ENCODE data around the gene CARM1. TPM values are rescaled to one million over a fixed set of nuclear protein-coding genes. Genes with fewer than 3 reads are reported as not detected.

Gene CARM1
- total RNA-seq, 4 donors from 2014 or later: 12.2 to 14.8 (median 13.1) TPM

DNA sequence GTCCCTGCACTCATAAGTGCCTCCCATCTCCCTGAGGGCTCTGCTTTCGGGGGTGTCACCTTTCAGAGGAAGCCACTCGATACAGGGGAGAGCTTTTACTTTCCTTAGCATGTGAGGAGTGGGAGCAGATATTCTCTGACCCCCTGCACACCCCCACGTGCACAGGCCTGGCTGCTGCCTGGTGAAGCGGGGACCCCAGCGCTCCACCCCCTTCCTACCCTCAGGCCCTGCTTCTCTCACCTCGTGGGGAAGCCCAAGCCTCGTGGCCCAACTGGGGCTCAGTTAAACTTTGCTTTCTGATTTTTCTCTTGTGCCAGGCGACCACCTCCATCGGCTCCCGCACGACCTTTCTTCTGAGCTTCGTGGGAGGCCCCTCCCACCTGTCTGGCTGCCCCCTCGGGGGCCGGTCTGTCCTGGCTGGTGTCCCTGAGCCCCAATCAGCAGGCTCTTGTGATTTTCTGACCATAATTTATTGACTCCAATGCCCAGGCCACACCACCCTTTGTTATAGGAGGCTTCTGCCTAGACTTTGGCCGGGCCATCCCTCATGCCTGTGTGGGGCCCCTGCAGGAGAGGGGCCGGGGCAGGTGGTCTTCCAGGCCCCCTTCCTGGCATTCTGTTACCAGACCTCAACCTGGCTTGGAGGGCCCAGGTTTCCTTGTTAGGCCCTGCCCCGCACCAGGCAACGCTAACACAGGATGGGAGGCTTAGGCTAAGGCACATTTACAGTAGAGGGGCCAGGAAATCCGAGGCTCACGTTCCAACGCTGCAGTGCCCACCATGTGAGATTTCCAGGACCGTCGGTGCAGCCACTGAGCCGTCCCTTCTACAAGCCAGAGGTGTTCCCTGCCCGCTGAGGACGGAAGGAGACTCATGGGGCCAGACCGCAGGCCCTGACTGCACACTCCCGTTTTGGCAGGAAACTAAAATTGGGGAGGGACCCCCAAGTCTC is 39.1 kb upstream of the CARM1 start:
- Histone ChIP-seq H3K4me1 (peaks cover 6 to 7% of the 10 kb centered on the region in 2 donors), H3K9me3 (no peaks in the 10 kb centered on the region), H3K36me3 (peaks cover 31 to 41% of the 10 kb centered on the region in 2 donors), H3K4me3 (replicated peaks in 1 of 3) (no peak overlapping the region), H3K27ac (no peak overlapping the region), H3K27me3 (no peaks in the 10 kb centered on the region)
- intact Hi-C loops (cut with DNase I): no loop called here
- TF ChIP-seq POLR2A (IDR thresholded peaks at IDR 0.05): no peak
- TF ChIP-seq, protein P1, sequence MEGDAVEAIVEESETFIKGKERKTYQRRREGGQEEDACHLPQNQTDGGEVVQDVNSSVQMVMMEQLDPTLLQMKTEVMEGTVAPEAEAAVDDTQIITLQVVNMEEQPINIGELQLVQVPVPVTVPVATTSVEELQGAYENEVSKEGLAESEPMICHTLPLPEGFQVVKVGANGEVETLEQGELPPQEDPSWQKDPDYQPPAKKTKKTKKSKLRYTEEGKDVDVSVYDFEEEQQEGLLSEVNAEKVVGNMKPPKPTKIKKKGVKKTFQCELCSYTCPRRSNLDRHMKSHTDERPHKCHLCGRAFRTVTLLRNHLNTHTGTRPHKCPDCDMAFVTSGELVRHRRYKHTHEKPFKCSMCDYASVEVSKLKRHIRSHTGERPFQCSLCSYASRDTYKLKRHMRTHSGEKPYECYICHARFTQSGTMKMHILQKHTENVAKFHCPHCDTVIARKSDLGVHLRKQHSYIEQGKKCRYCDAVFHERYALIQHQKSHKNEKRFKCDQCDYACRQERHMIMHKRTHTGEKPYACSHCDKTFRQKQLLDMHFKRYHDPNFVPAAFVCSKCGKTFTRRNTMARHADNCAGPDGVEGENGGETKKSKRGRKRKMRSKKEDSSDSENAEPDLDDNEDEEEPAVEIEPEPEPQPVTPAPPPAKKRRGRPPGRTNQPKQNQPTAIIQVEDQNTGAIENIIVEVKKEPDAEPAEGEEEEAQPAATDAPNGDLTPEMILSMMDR (IDR thresholded peaks at IDR 0.05): no peak
- WGBS, 2 donors: 82 to 85% methylated on average over 24 of the region's 28 CpGs
- DNase-seq: no peak

DNA sequence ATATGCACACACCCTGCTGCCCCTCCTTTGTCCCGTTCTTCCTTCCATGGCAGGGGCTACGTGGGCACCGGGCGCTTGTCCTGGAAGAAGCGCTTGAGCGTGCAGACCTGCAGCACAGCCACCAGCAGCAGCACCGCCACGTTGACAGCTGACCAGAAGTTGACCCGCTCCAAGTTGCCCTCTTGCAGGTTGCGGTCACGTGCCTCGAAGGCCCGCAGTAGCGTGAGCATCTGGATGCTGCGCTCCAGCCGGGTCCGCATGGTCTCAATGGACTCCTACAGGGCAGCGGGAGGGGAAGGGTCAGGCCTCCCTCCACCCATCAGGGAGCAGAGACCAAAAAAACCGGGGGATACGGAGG is 38.4 kb upstream of the CARM1 start:
- H3K4me3 ChIP-seq (replicated peaks in 1 of 3): no peak overlapping the region
- WGBS, 2 donors: 65 to 85% methylated on average over 2 to 13 of the region's 20 CpGs
- peaks cover 25 to 41% of the 10 kb centered on the region in 2 donors for H3K36me3 ChIP-seq
- H3K4me1 ChIP-seq: peaks cover 6 to 7% of the 10 kb centered on the region in 2 donors
- no peaks in the 10 kb centered on the region for H3K27me3 ChIP-seq
- intact Hi-C loops (cut with DNase I): no loop called here
- no peak for DNase-seq
- no peaks in the 10 kb centered on the region for H3K9me3 ChIP-seq
- no peak overlapping the region for H3K27ac ChIP-seq
- TF ChIP-seq POLR2A (IDR thresholded peaks at IDR 0.05): no peak
- TF ChIP-seq, protein P1 (IDR thresholded peaks at IDR 0.05): no peak

DNA sequence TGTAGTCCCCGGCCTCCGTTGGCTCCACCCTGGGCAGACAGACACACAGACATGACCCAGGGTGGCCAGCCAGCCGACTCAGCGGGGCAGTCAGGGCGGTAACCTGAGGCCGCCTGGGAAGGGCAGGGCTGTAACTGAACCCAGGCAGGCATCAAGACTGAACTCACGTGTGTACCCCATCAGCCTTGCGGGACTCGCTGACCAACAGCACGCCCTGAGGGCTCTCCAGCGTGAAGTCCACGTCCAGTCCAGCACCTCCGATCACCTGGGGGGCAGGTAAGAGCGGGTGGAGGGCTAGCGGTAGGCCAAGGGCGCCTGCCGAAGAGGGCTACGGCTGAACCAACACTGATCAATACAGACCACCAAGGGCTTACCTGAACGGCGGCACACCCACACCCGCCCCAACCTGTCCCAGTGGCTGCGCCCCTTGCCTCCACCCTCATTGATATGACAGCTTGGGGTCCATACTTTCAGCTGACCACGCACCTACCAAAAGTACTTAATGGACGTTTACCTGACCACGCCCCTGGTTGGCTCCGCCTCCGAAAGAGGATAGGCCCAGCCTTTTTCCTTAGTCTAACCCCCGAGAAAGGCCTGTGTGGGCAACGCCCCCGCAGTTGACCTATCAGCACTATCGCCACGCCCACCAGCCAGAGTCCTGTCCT is 36.1 kb upstream of the CARM1 start:
- no peaks in the 10 kb centered on the region for H3K9me3 ChIP-seq
- H3K4me3 ChIP-seq (replicated peaks in 1 of 3): peak overlapping the region in 1 of 3 donors; percentile 76
- H3K36me3 ChIP-seq: peaks cover 16 to 27% of the 10 kb centered on the region in 2 donors
- no peaks in the 10 kb centered on the region for H3K27me3 ChIP-seq
- WGBS, 2 donors: 39 to 42% methylated on average over 22 to 26 of the region's 32 CpGs
- DNase-seq: peak in 1 of 2 donors; percentile 25
- peaks cover 6 to 7% of the 10 kb centered on the region in 2 donors for H3K4me1 ChIP-seq
- intact Hi-C loops (cut with DNase I): no loop called here
- peak overlapping the region; percentile 5 to 99 (median 97) for H3K27ac ChIP-seq
- TF ChIP-seq, protein P1 (IDR thresholded peaks at IDR 0.05): no peak
- no peak for TF ChIP-seq POLR2A (IDR thresholded peaks at IDR 0.05)

- Histone ChIP-seq H3K9me3 (no peaks in the 10 kb centered on the region), H3K36me3 (peaks cover 16 to 22% of the 10 kb centered on the region in 2 donors), H3K27ac (peak within 1 kb of the TSS; percentile 97 to 99 (median 99)), H3K4me1 (peaks cover 6 to 7% of the 10 kb centered on the region in 2 donors), H3K4me3 (replicated peaks in 1 of 3) (peak within 1 kb of the TSS; percentile 63 to 76 (median 73)), H3K27me3 (no peaks in the 10 kb centered on the region)
- peak in 1 of 2 donors; percentile 67 for TF ChIP-seq POLR2A (IDR thresholded peaks at IDR 0.05)
- TF ChIP-seq, protein P1 (IDR thresholded peaks at IDR 0.05): peak in 5 of 6 experiments; percentile 11 to 44 (median 27)
- intact Hi-C loops (cut with DNase I): no loop called here
- 0 to 1% methylated on average over 30 to 35 of the region's 50 CpGs for WGBS, 2 donors
- DNase-seq: peak; percentile 100
Measured at GRCh38 chr19:10835754-10836478, 35.4 kb upstream of the CARM1 start, which contains the start of gene TMED1. TSS of gene TMED1 (minus strand) at chr19:10836212. CDS start at chr19:10836191, 21 bp downstream.

Data from thyroid gland (tissue), 4 donors.